Measurements from ENCODE around the gene BUD13. TPM values are rescaled to one million over a fixed set of nuclear protein-coding genes. Genes with fewer than 3 reads are reported as not detected.
A peak's percentile ranks its signal among the peaks of the same experiment; 100 is the strongest.

BUD13 gene
- total and polyA plus RNA-seq, 9 of the 15 experiments (the other 6 are each of a cell fraction or from before 2014, with no cell fraction given), result 9.5 to 34.1 (median 27.1) TPM

DNA sequence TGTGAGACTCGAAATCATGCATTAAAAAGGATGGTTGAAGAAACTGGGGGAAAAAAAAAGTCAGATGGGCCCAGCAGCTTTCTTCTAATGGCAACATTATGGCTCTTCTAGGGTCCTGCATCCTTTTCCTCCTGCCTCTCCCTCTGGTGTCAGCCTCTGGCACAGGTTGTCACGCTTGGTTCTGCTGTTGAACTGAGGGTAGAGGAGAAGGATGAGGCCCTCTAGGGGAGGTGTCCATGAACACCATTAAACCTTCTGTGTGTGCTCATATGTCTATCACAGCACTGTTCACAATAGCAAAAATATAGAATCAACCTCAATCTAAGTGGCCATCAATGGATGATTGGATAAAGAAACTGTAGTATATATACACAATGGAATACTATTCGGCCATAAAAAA lies 36.0 kb downstream of the BUD13 start (continued):
- TF ChIP-seq MLLT1 (IDR thresholded peaks at IDR 0.05) (no peak), MYC (IDR thresholded peaks at IDR 0.05; ENCODE audit: low read depth, low read length) (no peak), MYC (CRISPR knock-in tag; IDR thresholded peaks at IDR 0.05; ENCODE audit: borderline replicate concordance, low read depth) (no peak), ZNF830 (CRISPR knock-in tag; IDR thresholded peaks at IDR 0.05) (no peak), TRIM24 (IDR thresholded peaks at IDR 0.05) (no peak), FOS (IDR thresholded peaks at IDR 0.05; ENCODE audit: extremely low read depth, insufficient read length) (no peak), CTCFL (IDR thresholded peaks at IDR 0.05; ENCODE audit: borderline replicate concordance, insufficient read depth, low read depth, low read length, poor library complexity, severe bottlenecking) (peak; percentile 49)

GRCh38 chr11:116733969-116734508 lies 38.7 kb downstream of the BUD13 start:
- no peaks in the 10 kb centered on the region for H3K9me1 ChIP-seq (ENCODE audit: control insufficient read depth, insufficient read depth, low read length)
- H3K27me3 ChIP-seq (ENCODE audit: control insufficient read depth in 2 of 2, insufficient read depth in 2 of 2, low read length in 2 of 2), result peaks cover 12 to 34% of the 10 kb centered on the region in 2 experiments; a peak in 4 of 5 replicates
- H3K79me2 ChIP-seq (ENCODE audit: control insufficient read depth, insufficient read depth, low read length), result no peaks in the 10 kb centered on the region
- no peak overlapping the region for H3K4me2 ChIP-seq (ENCODE audit: insufficient read depth, low read length)
- DNase-seq (ENCODE audit: extremely low read depth in 1 of 4, low spot score in 3 of 4) (no peak), ATAC-seq (no peak), FAIRE-seq (no peak)
- no peaks in the 10 kb centered on the region for H3K9me3 ChIP-seq (replicated peaks; ENCODE audit: control insufficient read depth, insufficient read depth, low read depth, low read length)
- no peak overlapping the region for H3K27ac ChIP-seq (ENCODE audit: extremely low read depth, low read depth, low read length)
- H3K4me3 ChIP-seq, result no peak overlapping the region
- WGBS (ENCODE audit: insufficient coverage, low coverage, missing lambda C conversion rate), result 44% methylated on average over 11 of the region's 11 CpGs
- intact Hi-C loops (cut with micrococcal nuclease) (loop anchor here (10.0 kb wide), 1 partner anchor 101 kb away; the partner anchor contains the start of gene APOA1), in situ Hi-C loops (cut with MboI) (loop anchor here (10.0 kb wide), 1 partner anchor 371 kb away; no protein-coding TSS in a partner anchor)
- H3K9ac ChIP-seq (ENCODE audit: insufficient read depth in 1 of 2, low read depth in 2 of 2, low read length in 2 of 2), result no peak overlapping the region
- H2AFZ ChIP-seq (ENCODE audit: low read depth, low read length), result no peak overlapping the region
- no peaks in the 10 kb centered on the region for H3K36me3 ChIP-seq (ENCODE audit: control insufficient read depth, insufficient read depth, low read length)
- H4K20me1 ChIP-seq (replicated peaks; ENCODE audit: control insufficient read depth, insufficient read depth, low read length), result no peaks in the 10 kb centered on the region
- no TSS peak for BruUV-seq (replicated peaks)
- H3K4me1 ChIP-seq (replicated peaks in 1 of 2; ENCODE audit: control insufficient read depth in 2 of 2, insufficient read depth in 2 of 2, low read length in 2 of 2), result no peaks in the 10 kb centered on the region
- ChIA-PET CTCF (ENCODE audit: low intra/inter-chr PET ratio) (no interaction called here), POLR2A (interaction anchor here (2.7 kb wide), 1 partner anchor 13 kb away, joined by 5 read pairs; no protein-coding TSS in a partner anchor)
- no peak for TF ChIP-seq SMARCE1 (IDR thresholded peaks at IDR 0.05)
- TF ChIP-seq DPF2 (IDR thresholded peaks at IDR 0.05), result no peak
